ENCODE data around the gene PI4KA.
A peak's percentile ranks its signal among the peaks of the same experiment; 100 is the strongest.

GRCh38 chr22:20741634-20742581, 116.7 kb downstream of the PI4KA start:
- no peak for TF ChIP-seq TCF12 (IDR thresholded peaks at IDR 0.05)
- no peak for TF ChIP-seq EZH2phosphoT487 (IDR thresholded peaks at IDR 0.05; ENCODE audit: borderline replicate concordance, low read depth)
- no peak for TF ChIP-seq TEAD4 (IDR thresholded peaks at IDR 0.05; ENCODE audit: borderline replicate concordance, insufficient read depth)
- TF ChIP-seq RFX5 (IDR thresholded peaks at IDR 0.05; ENCODE audit: low read length): no peak
- TF ChIP-seq CTCF (IDR thresholded peaks at IDR 0.05): peak; percentile 56

Measured in SK-N-SH (cell line).